ENCODE data around the gene FAM76B.
A peak's percentile ranks its signal among the peaks of the same experiment; 100 is the strongest.

Gene FAM76B

DNA sequence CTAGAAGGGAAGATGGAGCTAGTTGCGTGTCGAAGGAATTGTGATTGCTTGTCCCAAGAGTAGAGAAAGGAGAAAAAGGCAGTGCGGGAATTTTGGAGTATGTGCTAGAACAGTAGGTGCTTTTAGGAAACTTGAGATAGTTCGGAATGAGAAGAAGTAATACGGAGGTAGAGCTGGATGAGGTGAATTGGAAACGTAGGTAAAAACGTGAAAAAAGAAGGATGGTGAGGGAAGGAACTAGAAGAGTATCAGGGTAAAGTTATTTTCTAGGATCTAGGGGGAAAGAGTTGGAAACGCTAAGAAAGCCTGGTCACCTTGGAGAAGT, 2.1 kb upstream of the FAM76B start:
- no peak for DNase-seq

DNA sequence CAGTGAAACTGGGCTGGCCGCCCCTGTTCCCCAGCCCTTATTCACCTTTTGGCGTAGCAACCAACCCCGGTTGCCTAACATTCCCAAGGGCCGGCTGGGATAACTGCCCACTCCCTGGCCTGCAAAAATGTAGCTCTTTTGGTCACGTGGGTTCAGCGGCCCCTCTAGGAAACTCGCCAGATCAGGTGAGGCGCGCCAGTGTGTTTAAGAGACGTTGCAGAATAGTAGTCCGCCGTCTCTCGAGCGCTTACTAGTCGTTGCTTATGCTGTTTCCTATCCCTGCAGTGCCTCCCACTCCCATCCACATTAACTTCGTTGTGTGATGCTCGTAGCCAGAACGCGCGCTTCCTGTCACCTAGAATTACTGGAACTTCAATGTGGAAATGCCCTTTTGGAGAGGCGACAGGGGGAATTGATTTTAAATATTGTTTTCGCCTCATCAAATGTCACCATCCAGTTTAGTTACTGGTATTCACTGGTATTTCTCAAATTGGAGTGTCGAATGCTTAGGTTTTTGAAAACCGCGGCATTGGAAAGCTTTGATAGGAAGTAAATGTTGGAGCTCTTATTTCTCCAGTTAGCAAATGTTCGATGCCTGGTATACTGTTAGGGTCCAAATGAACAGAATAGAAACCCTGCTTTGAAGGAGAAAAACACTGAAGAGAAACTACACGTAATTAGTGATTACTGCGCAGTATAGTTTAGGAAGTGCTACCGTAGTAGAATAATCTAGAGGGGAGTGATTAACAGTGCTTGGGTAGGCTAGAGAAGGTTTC, 1.5 kb upstream of the FAM76B start:
- DNase-seq = no peak

- peak; percentile 54 to 92 for DNase-seq
Measured at GRCh38 chr11:95790123-95790932, 746 bp upstream of the FAM76B start, which contains the start of gene CEP57. TSS of gene CEP57 (plus strand) at chr11:95790498. CDS start at chr11:95790699, 201 bp downstream.

DNA sequence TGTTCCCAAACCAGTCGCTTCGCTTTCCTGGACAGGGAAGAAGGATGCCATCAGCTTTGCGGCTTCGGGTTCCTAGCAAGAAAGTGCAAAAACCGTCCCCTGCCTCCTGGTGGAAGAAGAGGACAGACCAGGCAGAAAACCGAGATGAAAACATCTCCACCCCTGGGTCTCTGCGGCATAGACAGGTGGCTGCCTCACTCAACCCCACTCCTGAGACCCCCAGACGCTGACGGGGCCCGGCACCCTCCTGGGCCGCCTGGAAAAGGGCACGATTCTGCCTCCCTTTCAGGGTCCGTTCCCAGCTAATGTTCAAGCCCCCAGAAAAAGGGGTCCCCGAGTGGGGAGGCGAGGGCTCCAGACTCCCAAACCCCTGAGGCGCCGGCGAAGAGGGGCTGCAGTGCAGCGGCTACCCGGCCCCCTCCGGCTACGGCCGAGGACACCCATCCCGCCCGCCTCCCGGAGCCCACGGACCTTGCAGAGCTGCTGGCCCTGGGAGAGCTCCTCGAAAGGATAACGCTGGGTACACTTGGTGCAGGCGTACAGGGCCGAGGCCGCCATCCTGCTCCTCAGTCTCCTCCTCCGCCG, 569 bp downstream of the FAM76B start:
- no peak for DNase-seq

GRCh38 chr11:95780544-95780943, 9.0 kb downstream of the FAM76B start:
- DNase-seq = no peak

GRCh38 chr11:95778699-95779098, 10.9 kb downstream of the FAM76B start:
- no peak for DNase-seq

GRCh38 chr11:95776859-95777258, 12.7 kb downstream of the FAM76B start:
- no peak for DNase-seq

DNA sequence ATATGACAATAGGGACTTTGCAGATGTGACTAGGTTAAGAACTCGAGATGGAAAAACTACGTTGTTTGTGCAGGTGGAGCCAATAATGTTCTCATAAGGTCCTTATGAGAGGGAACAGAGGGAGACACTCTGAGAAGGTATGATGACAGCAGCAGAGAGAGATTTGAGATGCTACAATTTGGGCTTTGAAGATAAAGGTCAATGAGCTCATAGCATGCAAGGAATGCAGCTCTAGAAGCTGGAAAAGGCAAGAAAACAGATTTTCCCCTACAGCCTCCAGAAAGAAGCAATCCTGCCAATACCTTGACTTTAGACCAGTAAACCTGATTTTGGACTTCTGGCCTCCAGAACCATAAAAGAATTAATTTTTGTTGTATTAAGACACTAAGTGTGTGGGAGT, 21.1 kb downstream of the FAM76B start:
- DNase-seq = no peak

- DNase-seq = no peak
Measured at GRCh38 chr11:95767498-95767897, 22.1 kb downstream of the FAM76B start.

GRCh38 chr11:95766701-95767100, 22.9 kb downstream of the FAM76B start:
- DNase-seq = no peak

DNA sequence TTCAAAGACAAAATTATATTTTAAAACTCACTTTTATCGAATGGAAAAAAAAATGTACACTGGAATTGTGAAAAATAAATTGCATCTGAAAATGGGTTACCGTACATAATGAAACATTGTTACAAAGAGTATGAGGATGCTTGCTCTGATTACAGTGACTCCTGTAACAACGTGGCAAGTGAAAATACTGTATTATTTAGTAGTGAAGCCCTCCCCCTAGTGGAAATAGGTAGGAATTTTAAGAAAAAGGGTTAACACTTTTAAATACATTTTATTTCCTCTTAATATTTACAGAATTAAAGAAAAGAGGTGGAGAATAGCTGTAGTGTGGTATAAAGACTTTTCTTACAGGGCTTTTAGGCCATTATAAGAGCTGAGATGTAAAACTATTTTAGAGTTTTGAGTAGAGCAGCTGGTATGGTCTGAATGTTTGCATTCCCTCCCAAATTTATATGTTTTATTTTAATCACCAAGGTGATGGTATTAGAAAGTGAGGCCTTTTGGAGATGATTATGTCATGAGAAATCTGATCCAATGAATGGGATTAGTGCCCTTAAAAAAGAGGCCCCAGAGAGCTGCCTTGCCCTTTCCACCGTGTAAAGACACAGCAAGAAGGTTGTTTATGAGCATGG, 25.2 kb downstream of the FAM76B start:
- peak in 1 of 2 experiments; percentile 11 for DNase-seq

GRCh38 chr11:95762534-95762933, 27.0 kb downstream of the FAM76B start:
- DNase-seq = no peak

- no peak for DNase-seq
Measured at GRCh38 chr11:95760941-95761340, 28.6 kb downstream of the FAM76B start.

DNA sequence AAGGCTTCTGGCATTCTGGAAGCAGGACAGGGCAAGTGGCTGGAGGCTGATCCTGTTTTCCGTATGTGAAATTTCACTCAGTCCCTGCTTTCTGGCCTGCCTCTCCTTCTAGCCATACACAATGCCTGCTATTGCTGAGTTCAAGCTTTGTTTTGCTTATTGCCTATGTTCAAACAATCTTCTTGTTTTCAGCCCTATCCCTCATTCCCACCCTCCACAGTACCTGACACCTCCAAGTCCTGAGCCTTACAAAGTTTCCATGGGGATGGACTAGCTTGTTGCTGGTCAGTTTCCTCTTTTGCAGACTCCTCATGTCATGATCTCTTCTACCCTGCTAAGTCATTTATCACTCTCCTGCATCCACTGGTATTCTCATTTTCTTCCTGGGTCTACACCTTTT, 38.1 kb downstream of the FAM76B start:
- DNase-seq = no peak

GRCh38 chr11:95750101-95750500, 39.5 kb downstream of the FAM76B start:
- no peak for DNase-seq

GRCh38 chr11:95739108-95739938, 50.3 kb downstream of the FAM76B start:
- DNase-seq = no peak

GRCh38 chr11:95736809-95737208, 52.8 kb downstream of the FAM76B start:
- DNase-seq = no peak

GRCh38 chr11:95736355-95736754, 53.2 kb downstream of the FAM76B start:
- DNase-seq = no peak

DNA sequence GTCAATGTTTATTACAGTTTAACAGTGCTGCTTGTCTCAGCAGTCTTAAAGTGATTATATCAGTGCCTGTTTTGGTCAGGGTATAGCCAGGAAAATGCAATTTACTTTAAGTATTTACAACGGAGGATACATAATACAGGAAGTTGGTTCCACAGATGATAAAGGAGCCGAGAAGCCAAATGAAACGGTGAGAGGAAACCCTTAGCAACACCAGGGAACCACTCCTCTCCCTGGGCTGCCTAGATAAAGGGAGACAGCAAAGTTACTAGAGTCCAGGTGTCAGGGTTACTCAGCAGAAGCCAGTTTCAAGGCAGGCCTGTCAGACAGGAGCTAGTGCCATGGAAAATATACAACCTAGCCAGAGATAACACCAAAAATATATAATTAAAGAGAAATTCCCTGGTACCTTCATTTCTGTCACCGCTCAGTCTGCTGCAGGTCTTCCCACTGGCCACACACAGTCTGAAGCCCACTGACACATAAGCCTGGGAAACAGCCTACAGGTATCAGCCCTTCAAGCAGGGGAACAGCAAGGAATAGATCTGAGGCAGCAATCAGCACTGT, 55.5 kb downstream of the FAM76B start:
- no peak for DNase-seq

- DNase-seq = no peak
Measured at GRCh38 chr11:95732930-95733602, 56.5 kb downstream of the FAM76B start.

DNA sequence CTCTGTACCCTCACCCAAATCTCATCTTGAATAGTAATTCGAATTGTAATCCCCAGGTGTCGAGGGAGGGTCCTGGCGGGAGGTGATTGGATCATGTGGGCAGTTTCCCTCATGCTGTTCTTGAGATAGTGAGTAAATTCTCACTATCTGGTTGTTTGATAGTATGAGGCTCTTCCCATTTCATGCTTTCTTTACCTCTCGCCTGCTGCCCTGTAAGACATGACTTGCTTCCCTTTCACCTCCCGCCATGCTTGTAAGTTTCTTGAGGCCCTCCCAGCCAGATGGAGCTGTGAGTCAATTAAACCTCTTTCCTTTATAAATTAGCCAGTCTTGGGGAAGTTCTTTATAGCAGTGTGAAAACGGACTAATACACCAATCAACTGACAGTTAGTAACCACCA, 60.1 kb downstream of the FAM76B start:
- no peak for DNase-seq

DNA sequence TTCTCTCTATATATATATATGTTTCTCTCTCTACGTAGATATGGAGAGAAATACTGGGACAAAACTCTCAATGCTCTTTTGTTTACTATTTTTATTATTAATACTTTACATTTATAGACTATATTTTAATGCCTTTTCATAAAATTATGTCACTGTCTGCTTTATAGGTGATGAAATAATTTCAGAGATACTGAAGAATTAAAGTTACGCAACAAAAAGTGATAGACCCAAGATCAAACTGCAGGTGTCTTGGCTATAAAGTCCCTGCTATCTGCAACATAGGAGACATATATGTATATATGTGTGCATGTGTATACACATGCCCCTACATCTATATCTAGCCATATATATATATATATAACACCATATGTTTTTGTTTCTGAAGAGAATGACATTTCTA, 60.8 kb downstream of the FAM76B start:
- no peak for DNase-seq
